GM21528 (cell line): ENCODE data around the gene STK31.
"Not testable (repeated sequence)": the region's sequence is repeated elsewhere in the genome, so short reads cannot be mapped to it uniquely, and the experiment has no call there.

ENCODE experiments used
- ATAC-seq: cut with Tn5 transposase; IDR thresholded peaks from one replicate; pipeline ENCODE4 v1.9.1; 2021; ENCODE audit warnings: mild to moderate bottlenecking, moderate library complexity; ENCODE audit not compliant: unreplicated experiment, low FRiP score

The STK31 gene

DNA sequence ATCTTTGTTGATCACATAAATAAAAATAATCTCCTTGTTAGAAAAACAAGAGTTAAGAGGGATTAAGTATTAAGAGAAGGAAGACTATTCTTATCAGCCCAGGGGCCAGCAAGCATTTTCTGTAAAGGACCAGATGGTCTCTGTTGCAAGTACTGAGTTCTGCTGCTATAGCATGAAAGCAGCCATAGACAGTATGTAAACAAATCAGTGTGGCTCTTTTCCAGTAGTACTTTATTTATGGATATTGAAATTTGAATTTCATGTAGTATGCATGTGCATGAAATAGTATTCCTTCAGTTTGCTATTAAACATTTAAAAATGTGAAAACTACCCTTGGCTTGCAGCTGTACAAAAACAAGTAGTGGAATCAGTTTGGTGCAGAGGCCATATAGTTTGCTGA, 81.7 kb downstream of the STK31 start:
- ATAC-seq: no peak

DNA sequence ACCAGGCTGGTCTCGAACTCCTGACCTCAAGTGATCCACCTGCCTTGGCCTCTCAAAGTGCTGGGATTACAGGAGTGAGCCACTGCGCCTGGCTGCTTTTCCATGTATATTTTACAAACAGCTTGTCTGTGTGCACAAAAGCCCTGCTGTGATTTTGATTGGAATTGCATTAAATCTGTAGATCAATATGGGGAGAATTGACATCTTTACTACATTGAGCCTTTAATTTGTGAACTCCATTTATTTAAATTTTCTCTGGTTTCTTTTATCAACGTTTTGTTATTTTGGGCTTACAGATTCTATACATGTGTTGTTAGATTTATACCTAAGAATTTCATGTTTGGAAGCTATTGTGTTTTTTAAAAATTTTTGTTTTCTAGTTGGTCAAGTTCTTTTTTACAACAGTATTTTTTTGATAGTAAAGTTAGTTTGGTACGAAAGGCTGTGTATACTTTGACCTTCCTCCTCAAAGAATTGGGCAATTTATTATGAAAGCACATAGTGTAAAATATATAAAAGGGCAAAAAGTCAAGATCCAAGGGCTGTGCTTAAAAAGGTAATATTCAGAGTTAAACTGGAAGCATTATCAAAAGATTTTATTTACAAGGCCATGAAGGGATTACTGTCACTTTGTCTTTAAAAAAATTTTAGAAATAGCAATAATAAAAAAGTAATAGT, 92.8 kb downstream of the STK31 start:
- ATAC-seq: no peak

DNA sequence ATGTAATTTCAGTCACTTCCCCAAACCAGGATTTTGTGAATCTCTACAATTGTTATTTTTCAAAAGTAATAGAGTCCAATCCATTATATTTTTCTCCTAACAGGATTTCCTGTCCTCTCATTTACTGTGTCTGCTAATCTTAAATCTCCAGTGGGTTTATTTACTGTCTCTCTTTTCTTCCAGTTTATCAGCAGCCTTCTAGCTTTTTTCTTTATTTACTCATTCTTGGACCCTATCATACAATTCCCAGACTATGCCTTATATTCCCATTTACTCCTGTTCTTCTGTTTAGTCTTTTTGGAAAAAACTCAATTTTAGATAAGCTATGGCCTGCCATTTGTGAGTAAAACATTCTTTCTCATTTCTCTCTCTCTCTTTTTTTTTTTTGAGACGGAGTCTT, 94.7 kb downstream of the STK31 start:
- no peak for ATAC-seq

DNA sequence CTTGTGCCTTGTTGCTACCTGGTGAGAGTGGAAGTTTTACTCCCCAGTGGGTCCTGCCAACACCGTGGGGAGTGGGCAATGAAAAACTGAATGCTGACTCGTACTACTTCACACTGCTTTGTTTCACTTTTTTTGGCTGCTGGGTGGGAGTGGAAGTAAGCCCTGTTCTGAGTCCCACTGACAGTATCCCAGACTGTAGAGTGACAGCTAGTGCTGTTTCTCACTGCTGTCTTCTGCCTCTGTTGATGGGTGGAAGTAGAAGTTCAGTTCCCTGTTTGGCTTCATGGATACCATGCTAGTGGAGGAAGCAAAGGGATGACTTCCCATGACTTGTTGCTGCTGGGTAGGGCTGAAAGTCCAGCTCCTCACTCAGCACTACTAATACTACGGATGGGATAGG, 98.4 kb downstream of the STK31 start:
- ATAC-seq: no peak

DNA sequence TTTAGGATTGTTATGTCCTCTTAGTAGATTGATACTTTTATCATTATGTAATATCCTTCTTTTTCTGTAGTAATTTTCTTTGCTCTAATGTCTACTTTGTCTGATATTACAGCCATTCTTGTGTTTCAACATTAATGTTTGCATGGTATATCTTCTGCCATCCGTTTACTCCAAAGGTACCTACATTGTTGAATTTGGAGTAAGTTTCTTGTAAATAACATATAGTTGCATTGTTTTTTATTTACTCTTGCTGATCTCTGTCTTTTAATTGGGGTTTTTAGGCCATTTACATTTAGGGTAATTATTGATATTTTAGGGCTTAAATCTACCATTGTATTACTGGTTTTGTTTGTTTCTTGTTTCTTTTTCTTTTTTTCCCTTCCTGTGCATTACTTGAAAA, 100.1 kb downstream of the STK31 start:
- ATAC-seq: no peak

DNA sequence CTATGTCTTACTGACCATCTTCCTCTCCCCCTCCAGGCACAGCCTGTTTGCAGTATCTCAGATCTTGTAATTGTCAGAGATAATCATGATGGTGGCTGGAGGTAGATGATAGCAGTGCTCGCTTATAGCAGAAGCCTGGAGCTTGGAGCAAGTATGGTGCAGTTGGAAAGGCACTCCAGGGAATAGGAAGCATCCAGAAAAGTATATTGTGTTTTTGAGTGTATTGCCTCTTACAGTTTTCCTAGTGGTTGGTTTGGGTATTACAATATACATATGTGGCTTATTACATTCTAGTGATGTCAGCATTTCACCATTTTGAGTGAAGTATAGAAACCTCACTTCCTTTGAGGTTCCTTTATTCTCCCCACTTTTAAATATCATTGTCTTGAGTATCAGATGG, 101.5 kb downstream of the STK31 start:
- ATAC-seq: no peak

DNA sequence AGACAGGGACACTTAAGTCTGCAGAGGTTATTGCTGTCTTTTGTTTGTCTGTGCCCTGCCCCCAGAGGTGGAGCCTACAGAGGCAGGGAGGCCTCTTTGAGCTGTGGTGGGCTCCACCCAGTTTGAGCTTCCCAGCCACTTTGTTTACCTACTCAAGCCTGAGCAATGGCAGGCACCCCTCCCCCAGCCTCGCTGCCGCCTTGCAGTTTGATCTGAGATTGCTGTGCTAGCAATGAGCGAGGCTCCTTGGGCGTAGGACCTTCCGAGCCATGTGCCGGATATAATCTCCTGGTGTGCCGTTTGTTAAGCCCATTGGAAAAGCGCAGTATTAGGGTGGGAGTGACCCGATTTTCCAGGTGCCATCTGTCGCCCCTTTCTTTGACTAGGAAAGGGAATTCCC, 118.1 kb downstream of the STK31 start:
- ATAC-seq: not testable (repeated sequence)

DNA sequence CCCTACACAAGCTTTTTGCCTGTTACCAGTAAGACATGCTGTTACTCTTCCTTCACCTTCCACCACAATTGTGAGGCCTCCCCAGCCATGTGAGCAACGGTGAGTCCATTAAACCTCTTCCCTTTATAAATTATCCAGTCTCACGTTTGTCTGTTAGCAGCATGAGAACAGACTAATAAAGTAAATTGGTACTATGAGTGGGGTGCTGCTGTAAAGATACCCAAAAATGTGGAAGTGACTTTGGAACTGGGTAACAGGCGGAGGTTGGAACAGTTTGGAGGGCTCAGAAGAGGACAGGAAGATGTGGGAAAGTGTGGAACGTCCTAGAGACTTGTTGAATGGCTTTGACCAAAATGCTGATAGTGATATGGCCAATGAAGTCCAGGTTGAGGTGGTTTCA, 122.7 kb downstream of the STK31 start:
- ATAC-seq: not testable (repeated sequence)

DNA sequence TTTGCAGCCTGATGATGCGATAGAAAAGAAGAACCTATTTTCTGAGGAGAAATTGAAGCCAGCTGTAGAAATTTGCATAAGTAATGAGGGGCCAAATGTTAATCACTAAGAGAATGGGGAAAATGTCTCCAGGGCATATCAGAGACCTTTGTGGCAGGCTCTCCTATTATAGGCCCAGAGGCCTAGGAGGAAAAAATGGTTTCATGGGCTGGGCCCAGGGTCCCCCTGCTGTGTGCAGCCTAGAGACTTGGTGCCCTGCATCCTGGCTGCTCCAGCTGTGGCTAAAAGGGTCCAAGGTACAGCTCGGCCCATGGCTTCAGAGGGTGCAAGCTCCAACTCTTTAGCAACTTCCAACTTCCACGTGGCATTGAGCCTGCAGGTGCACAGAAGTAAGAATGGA, 123.4 kb downstream of the STK31 start:
- no peak for ATAC-seq

DNA sequence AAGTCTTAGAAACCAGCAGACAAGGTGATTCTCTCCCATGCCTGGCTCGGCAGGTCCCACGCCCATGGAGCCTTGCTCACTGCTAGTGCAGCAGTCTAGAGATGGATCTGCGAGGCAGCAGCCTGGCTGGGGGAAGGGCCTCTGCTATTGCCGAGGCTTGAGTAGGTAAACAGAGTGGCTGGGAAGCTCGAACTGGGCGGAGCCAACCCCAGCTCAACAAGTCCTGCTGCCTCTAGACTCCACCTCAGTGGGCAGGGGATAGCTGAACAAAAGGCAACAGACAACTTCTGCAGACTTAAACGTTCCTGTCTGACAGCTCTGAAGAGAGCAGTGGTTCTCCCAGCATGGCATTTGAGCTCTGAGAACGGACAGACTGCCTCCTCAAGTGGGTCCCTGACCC, 134.8 kb downstream of the STK31 start:
- not testable (repeated sequence) for ATAC-seq

DNA sequence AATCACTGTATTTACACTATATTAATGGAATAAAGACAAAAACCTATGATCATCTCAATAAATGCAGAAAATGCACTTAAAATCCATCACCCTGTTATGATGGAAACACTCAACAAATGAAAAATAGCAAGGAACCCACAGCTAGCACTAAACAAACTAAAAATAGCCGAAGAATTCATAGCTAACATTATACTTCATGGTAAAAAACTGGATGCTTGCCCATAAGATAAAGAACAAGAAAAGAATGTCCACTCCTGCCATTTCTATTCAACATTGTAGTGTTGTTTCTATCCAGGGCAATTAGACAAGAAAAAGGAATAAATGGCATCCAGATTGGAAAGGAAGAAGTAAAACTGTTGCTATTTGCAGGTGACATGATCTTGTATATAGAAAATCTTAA, 142.1 kb downstream of the STK31 start:
- ATAC-seq: no peak

DNA sequence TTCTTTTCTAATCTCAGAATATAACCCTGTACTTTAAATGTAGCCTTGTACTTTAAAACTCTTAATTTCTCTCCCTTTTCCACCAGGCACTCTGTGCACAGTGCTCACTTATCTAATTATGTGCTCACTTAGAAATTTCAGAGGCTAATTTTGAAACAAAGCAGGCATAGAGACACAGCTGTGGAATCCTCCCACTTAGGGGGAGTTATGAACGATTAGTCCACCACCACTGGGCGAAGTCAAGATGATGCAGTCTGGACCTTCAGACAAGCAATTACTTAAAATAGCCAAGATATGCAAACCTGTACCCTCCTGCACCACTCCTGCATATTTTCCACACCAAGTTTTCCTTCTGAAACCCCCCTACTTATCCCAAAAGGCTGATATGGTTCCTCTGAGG, 143.0 kb downstream of the STK31 start:
- no peak for ATAC-seq

DNA sequence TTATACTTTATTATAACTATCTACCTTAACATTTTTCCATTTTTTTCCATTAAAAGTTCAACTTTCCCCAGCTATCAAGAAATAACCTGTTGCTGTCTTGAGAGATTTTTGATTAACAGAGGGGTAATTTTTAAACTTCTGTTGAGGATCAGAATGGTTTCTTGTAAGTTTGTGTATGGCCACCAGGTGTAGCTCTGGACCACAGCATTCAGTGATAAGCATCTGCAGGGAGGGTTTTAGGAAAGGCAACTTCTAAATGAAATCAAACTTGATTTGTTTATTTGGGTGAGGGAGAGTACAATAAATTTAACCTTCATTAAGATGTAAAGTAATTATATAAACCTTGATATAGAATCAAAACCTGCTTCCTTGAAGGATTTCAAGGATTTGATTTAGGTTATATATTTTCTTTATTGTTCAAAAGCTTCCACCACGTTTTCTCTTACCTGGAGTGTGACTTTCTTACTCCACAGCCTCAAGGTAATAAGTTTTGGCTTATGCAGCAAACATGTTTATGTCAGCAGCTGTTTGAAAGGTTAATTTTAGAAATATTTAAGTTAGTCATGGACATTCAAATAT, 153.3 kb downstream of the STK31 start:
- no peak for ATAC-seq

DNA sequence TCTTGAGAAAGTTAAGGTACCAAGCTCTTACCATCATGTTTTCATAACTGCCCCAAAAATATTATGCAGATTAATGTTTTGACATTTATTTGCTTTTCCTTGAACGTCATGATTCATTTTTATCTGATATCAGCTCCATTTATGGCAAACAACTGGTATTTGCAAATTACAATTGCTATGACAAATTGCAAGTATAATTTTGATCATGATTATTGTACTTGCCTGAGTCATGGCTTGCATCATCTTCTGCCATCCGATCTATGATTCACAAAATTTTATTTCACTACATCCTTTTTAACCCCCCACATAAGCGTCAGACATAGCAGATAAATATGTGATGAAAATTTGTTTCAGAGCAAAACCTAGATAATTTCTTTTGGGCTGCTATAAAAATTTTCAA, 155.0 kb downstream of the STK31 start:
- ATAC-seq: no peak

DNA sequence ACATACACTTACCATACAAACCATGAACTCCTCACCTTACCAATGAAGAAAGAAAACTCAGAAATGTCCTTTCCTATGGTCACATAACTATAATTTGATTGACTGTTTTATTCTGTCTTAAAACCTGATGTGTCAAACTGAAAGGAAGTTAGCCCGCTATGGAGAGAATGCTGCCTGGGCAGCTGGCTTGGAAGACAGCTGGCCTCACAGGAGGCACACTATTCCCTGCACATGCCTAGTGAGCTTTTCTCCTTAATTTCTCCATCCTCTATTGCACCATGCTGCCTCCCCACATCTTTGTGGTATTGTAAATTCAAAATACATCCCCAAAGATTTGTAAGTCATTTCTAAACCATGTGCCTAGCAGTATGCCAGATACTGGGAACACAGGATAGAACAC, 163.3 kb downstream of the STK31 start:
- ATAC-seq: no peak

DNA sequence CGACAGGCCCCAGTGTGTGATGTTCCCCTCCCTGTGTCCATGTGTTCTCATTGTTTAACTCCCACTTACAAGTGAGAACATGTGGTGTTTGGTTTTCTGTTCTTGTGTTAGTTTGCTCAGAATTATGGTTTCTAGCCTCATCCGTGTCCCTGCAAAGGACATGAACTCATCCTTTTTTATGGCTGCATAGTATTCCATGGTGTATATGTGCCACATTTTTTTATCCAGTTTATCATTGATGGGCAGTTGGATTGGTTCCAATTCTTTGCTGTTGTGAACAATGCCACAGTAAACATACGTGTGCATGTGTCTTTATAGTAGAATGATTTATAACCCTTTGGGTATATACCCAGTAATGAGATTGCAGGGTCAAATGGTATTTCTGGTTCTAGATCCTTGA, 166.5 kb downstream of the STK31 start:
- not testable (repeated sequence) for ATAC-seq
